Astrocyte (in vitro differentiated cells and primary cell): ENCODE data around the gene TAMALIN. TPM values are rescaled to one million over a fixed set of nuclear protein-coding genes. Genes with fewer than 3 reads are reported as not detected.

Experiments
- DNase-seq: peaks from one replicate; pipeline ENCODE4 v3.0.0-alpha.2; 2010; ENCODE audit warnings: low read depth
- FAIRE-seq: peaks from 2 replicates; lab custom pipeline; 2011; peaks lifted over from hg19 to GRCh38; lab: Jason Lieb, UNC
- H2AFZ ChIP-seq: 2 replicates; pipeline ENCODE4 v1.6.0; 2012; ENCODE audit warnings: low read depth, low read length, inconsistent platforms
- H3K27ac ChIP-seq: 2 replicates; pipeline ENCODE4 v1.5.1; 2011; ENCODE audit warnings: low read depth, low read length, inconsistent platforms
- H3K27me3 ChIP-seq: 2 replicates; pipeline ENCODE4 v1.6.0; 2011; ENCODE audit warnings: low read length, inconsistent platforms; ENCODE audit not compliant: insufficient read depth
- H3K36me3 ChIP-seq: 2 replicates; pipeline ENCODE4 v1.5.1; 2011; ENCODE audit warnings: low read length, inconsistent platforms; ENCODE audit not compliant: insufficient read depth
- H3K4me1 ChIP-seq: 2 replicates; pipeline ENCODE4 v1.5.1; 2011; ENCODE audit warnings: low read length, inconsistent platforms; ENCODE audit not compliant: insufficient read depth
- H3K4me2 ChIP-seq: 2 replicates; pipeline ENCODE4 v1.6.0; 2012; ENCODE audit warnings: low read length, inconsistent platforms
- H3K4me3 ChIP-seq: 2 replicates; pipeline ENCODE4 v1.5.1; 2011; ENCODE audit warnings: low read depth, mild to moderate bottlenecking, low read length, inconsistent platforms; ENCODE audit not compliant: insufficient read depth
- H3K79me2 ChIP-seq: 2 replicates; pipeline ENCODE4 v1.6.0; 2012; ENCODE audit warnings: mild to moderate bottlenecking, low read length, inconsistent platforms; ENCODE audit not compliant: insufficient read depth
- H3K9ac ChIP-seq: 2 replicates; pipeline ENCODE4 v1.6.0; 2012; ENCODE audit warnings: mild to moderate bottlenecking, low read length, inconsistent platforms
- H3K9me3 ChIP-seq: 2 replicates; pipeline ENCODE4 v1.5.1; 2012; ENCODE audit warnings: low read depth, mild to moderate bottlenecking, low read length, inconsistent platforms; ENCODE audit not compliant: insufficient read depth
- H4K20me1 ChIP-seq: 2 replicates; pipeline ENCODE4 v1.6.0; 2012; ENCODE audit warnings: low read length, inconsistent platforms; ENCODE audit not compliant: insufficient read depth
- H3K27ac Mint-ChIP-seq: one replicate; pipeline ENCODE4 v1.8.0; 2021; ENCODE audit warnings: mild to moderate bottlenecking, mixed read lengths; ENCODE audit not compliant: unreplicated experiment
- H3K27me3 Mint-ChIP-seq: one replicate; pipeline ENCODE4 v1.8.0; 2021; ENCODE audit warnings: low read depth, mixed read lengths; ENCODE audit not compliant: unreplicated experiment
- H3K36me3 Mint-ChIP-seq: one replicate; pipeline ENCODE4 v1.8.0; 2021; ENCODE audit warnings: low read depth, mixed read lengths; ENCODE audit not compliant: unreplicated experiment
- H3K4me1 Mint-ChIP-seq: one replicate; pipeline ENCODE4 v1.8.0; 2021; ENCODE audit warnings: low read depth, mixed read lengths; ENCODE audit not compliant: unreplicated experiment
- H3K4me3 Mint-ChIP-seq: one replicate; pipeline ENCODE4 v1.8.0; 2021; ENCODE audit warnings: mild to moderate bottlenecking, moderate library complexity, mixed read lengths; ENCODE audit not compliant: unreplicated experiment
- H3K9me3 Mint-ChIP-seq: one replicate; pipeline ENCODE4 v1.8.0; 2021; ENCODE audit warnings: mild to moderate bottlenecking, mixed read lengths; ENCODE audit not compliant: unreplicated experiment
- EZH2 ChIP-seq: IDR thresholded peaks from 2 replicates; pipeline ENCODE4 v1.6.1; 2012; ENCODE audit warnings: mild to moderate bottlenecking, low read length, inconsistent platforms; ENCODE audit not compliant: insufficient read depth
- total RNA-seq: library from RNA; stranded (reverse); gene quantifications from 2 replicates; pipeline ENCODE4 v1.2.1, GENCODE V29; 2021
- TF ChIP-seq, protein P1 (sequence below): IDR thresholded peaks from 2 replicates; pipeline ENCODE4 v1.5.1; 2011; ENCODE audit warnings: low read depth, mild to moderate bottlenecking, inconsistent platforms, low read length, moderate library complexity; ENCODE audit not compliant: insufficient read depth

TAMALIN gene
- total RNA-seq, 1 donor from 2014 or later, result 9.6 TPM

DNA sequence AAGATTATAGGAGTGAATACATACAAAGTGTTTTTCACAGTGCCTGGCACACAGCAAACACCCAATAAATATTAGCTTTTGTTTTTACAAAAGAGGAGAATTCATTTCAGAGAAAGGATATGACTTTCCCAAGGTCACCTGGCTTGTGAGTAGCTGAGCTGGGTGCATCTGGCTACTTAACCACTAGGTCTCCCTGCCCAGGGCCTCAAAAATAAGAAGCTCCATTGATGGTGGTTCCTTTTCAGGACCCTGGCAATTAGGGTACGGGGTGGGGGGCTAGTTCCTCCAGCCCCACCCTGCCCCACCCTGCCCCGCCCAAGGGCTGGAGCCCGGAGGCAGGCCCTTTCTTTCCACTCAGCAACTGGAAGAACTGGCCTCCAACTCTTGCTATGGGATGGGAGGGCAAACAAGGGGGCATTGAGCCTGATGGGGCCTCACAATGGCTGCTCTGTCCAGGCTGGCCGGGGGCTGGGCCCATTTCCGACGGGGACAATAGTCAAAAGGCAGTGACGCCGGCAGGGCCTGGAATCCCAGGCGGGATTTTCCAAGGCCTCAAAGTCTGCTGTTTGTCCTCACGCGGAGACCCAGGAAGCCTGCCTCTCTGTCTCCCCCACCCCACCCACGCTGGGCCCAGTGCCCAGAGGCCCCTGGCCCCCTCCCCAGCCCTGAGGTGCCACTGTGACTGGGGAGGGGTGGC, 54.9 kb downstream of the TAMALIN start:
- Histone ChIP-seq H3K4me2 (no peak overlapping the region), H3K27ac (no peak overlapping the region), H3K36me3 (no peaks in the 10 kb centered on the region), H3K27me3 (no peaks in the 10 kb centered on the region), H3K9me3 (no peaks in the 10 kb centered on the region), H3K4me3 (no peak overlapping the region), H3K79me2 (no peaks in the 10 kb centered on the region), H2AFZ (no peak overlapping the region), H3K9ac (no peak overlapping the region), H3K4me1 (peaks cover 13% of the 10 kb centered on the region), H4K20me1 (peaks cover 6% of the 10 kb centered on the region)
- Mint-ChIP-seq H3K27ac (no peak overlapping the region), H3K36me3 (no peaks in the 10 kb centered on the region), H3K4me1 (no peaks in the 10 kb centered on the region), H3K9me3 (no peaks in the 10 kb centered on the region), H3K27me3 (peaks cover 19% of the 10 kb centered on the region), H3K4me3 (no peak overlapping the region)
- DNase-seq (no peak), FAIRE-seq (no peak)
- TF ChIP-seq, protein P1, sequence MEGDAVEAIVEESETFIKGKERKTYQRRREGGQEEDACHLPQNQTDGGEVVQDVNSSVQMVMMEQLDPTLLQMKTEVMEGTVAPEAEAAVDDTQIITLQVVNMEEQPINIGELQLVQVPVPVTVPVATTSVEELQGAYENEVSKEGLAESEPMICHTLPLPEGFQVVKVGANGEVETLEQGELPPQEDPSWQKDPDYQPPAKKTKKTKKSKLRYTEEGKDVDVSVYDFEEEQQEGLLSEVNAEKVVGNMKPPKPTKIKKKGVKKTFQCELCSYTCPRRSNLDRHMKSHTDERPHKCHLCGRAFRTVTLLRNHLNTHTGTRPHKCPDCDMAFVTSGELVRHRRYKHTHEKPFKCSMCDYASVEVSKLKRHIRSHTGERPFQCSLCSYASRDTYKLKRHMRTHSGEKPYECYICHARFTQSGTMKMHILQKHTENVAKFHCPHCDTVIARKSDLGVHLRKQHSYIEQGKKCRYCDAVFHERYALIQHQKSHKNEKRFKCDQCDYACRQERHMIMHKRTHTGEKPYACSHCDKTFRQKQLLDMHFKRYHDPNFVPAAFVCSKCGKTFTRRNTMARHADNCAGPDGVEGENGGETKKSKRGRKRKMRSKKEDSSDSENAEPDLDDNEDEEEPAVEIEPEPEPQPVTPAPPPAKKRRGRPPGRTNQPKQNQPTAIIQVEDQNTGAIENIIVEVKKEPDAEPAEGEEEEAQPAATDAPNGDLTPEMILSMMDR, result no peak
- TF ChIP-seq EZH2, result no peak

DNA sequence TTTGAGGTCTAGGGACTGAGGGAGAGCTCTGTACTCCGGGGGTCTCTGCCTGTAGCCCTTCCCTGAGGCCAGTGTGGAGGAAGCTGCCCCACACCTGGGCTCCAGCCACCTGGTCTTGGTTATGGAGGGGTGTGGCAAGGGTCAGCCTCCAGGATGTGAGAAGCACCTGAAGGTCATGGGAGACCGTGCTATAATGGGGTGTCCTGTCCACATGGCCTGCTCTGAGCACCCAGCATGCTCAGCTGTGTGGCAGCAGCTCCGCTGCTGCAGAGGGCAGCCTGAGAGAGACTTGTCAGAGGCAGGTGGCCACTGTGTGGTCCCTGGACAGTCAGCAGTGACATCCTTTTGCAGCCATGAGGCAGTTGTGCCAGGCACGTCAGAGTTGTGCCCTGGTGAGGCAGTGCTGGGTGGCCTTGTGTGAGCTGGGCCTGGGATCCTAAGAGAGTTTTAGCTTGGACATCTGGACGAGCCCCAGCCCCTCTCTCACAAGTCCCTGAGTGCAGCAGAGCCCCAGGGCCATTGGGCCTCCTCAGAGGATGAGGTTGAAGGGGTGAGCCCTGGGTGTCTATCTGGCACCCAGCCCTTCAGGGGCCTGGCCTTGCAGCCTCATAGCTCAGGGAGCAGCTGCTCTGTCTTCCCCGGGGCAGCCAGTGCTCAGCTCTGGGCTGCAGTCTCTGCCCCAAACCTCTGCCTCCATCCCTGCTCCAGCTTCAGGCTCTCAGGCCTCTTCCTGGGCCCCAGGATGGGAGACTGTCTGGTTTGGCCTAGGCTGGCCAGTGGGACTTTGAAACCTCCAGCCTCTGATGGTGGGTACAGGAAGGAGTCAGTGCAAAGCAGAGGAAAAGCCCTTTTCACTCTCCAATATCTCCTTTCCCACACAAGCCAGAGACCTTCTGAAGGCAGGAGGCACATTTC, 55.7 kb downstream of the TAMALIN start:
- Mint-ChIP-seq H3K4me3 (no peak overlapping the region), H3K27ac (no peak overlapping the region), H3K9me3 (no peaks in the 10 kb centered on the region), H3K36me3 (no peaks in the 10 kb centered on the region), H3K4me1 (no peaks in the 10 kb centered on the region), H3K27me3 (peaks cover 23% of the 10 kb centered on the region)
- Histone ChIP-seq H3K4me2 (no peak overlapping the region), H3K27ac (no peak overlapping the region), H3K9ac (no peak overlapping the region), H3K4me1 (peaks cover 13% of the 10 kb centered on the region), H3K79me2 (no peaks in the 10 kb centered on the region), H4K20me1 (peaks cover 2% of the 10 kb centered on the region), H3K36me3 (no peaks in the 10 kb centered on the region), H3K27me3 (no peaks in the 10 kb centered on the region), H3K9me3 (no peaks in the 10 kb centered on the region), H3K4me3 (no peak overlapping the region), H2AFZ (no peak overlapping the region)
- FAIRE-seq, result no peak
- TF ChIP-seq, protein P1, result no peak
- TF ChIP-seq EZH2, result no peak
- no peak for DNase-seq
